Testis (tissue), 3 donors: Measurements from ENCODE around the gene PRKAR1B. TPM values are rescaled to one million over a fixed set of nuclear protein-coding genes. Genes with fewer than 3 reads are reported as not detected.
A peak's percentile ranks its signal among the peaks of the same experiment; 100 is the strongest.

Experiments used
- DNase-seq: peaks from one replicate; pipeline ENCODE4 v3.0.0-alpha.2; 2019
- H3K27ac ChIP-seq, 2 donors: fragments of 200-600 bp; sonication (generic); one replicate each; pipeline ENCODE4 v1.5.1; 2019
- H3K27me3 ChIP-seq: fragments of 200-600 bp; sonication (generic); one replicate; pipeline ENCODE4 v1.5.1; 2019
- H3K36me3 ChIP-seq: fragments of 200-600 bp; sonication (generic); one replicate; pipeline ENCODE4 v1.5.1; 2017; ENCODE audit warnings: low read depth; ENCODE audit errors: missing control alignments
- H3K4me1 ChIP-seq: fragments of 200-600 bp; sonication (generic); one replicate; pipeline ENCODE4 v1.5.1; 2019
- H3K4me3 ChIP-seq, 2 donors: fragments of 200-600 bp; sonication (generic); one replicate each; pipeline ENCODE4 v1.5.1; 2017 to 2019
- H3K9me3 ChIP-seq: fragments of 200-600 bp; sonication (generic); one replicate; pipeline ENCODE4 v1.5.1; 2017
- CTCF ChIP-seq, 3 experiments: fragments of 450-650 bp in 2 of 3; fragments of 200-600 bp in 1 of 3; sonication (generic) in 1 of 3; IDR thresholded peaks; one replicate each; pipeline ENCODE4 v1.5.1; 2016 to 2019; ENCODE audit warnings: antibody characterized with exemption in 3 of 3, mild to moderate bottlenecking in 2 of 3, moderate library complexity in 1 of 3
- POLR2A ChIP-seq: fragments of 450-650 bp; IDR thresholded peaks from one replicate; pipeline ENCODE4 v1.6.1; 2017; ENCODE audit warnings: antibody characterized with exemption, mild to moderate bottlenecking, moderate library complexity
- WGBS, 2 donors: methylation state at CpG; one replicate each; pipeline ENCODE4 v1.1.5; 2018; 5-methylcytosine and 5-hydroxymethylcytosine counted together
- intact Hi-C: fragments of 100-400 bp; cut with DNase I; formaldehyde crosslinking; loops from one replicate; pipeline ENCODE4 v1.15.1; 2023; ENCODE audit warnings: low total_unique reads
- polyA plus RNA-seq: library from polyadenylated mRNA; stranded (reverse); fragments of 350-450 nt; fragmentation: Illumina TruSeq; extraction: RNeasy Lipid Tissue Mini Kit (QIAGEN cat#74804); gene quantifications from one replicate; pipeline ENCODE4 v1.2.3, GENCODE V29; 2014; ENCODE audit warnings: low read depth, low replicate concordance; ENCODE audit not compliant: insufficient read depth
- total RNA-seq, 2 donors: library from RNA; depleted of rRNA; stranded (reverse); fragments of >200 nt; gene quantifications; one replicate each; pipeline ENCODE4 v1.2.3, GENCODE V29; 2016

PRKAR1B gene
- total and polyA plus RNA-seq, 3 donors from 2014 or later = 27.8 to 35.7 (median 31.3) TPM

GRCh38 chr7:713488-714230, 13.4 kb downstream of the PRKAR1B start:
- peak; percentile 50 for DNase-seq
- no peaks in the 10 kb centered on the region for H3K27me3 ChIP-seq
- WGBS, 2 donors = 81 to 89% methylated on average over 14 to 16 of the region's 16 CpGs
- no peaks in the 10 kb centered on the region for H3K36me3 ChIP-seq
- H3K4me1 ChIP-seq = peaks cover 8% of the 10 kb centered on the region
- H3K9me3 ChIP-seq = no peaks in the 10 kb centered on the region
- no peak for TF ChIP-seq CTCF (IDR thresholded peaks at IDR 0.05)
- H3K27ac ChIP-seq = no peak overlapping the region
- no peak overlapping the region for H3K4me3 ChIP-seq
- intact Hi-C loops = no loop called here

GRCh38 chr7:713139-713457, 14.0 kb downstream of the PRKAR1B start:
- WGBS, 2 donors = 64 to 88% methylated on average over 9 of the region's 9 CpGs
- H3K27me3 ChIP-seq = no peaks in the 10 kb centered on the region
- H3K4me3 ChIP-seq = no peak overlapping the region
- no peak for DNase-seq
- no peak overlapping the region for H3K27ac ChIP-seq
- H3K4me1 ChIP-seq = peaks cover 8% of the 10 kb centered on the region
- intact Hi-C loops = no loop called here
- TF ChIP-seq CTCF (IDR thresholded peaks at IDR 0.05) (no peak), POLR2A (no peak)
- no peaks in the 10 kb centered on the region for H3K9me3 ChIP-seq
- no peaks in the 10 kb centered on the region for H3K36me3 ChIP-seq

GRCh38 chr7:712381-713138, 14.5 kb downstream of the PRKAR1B start:
- Histone ChIP-seq H3K4me1 (peaks cover 8% of the 10 kb centered on the region), H3K9me3 (no peaks in the 10 kb centered on the region), H3K27me3 (no peaks in the 10 kb centered on the region), H3K27ac (peak overlapping the region in 1 of 2 donors; percentile 11), H3K36me3 (no peaks in the 10 kb centered on the region), H3K4me3 (peak overlapping the region; percentile 63 to 65)
- WGBS, 2 donors = 26 to 39% methylated on average over 11 to 30 of the region's 74 CpGs
- DNase-seq = no peak
- intact Hi-C loops = no loop called here
- no peak for TF ChIP-seq CTCF (IDR thresholded peaks at IDR 0.05)
- no peak for TF ChIP-seq POLR2A

GRCh38 chr7:711922-712380, 15.1 kb downstream of the PRKAR1B start:
- peak overlapping the region; percentile 63 to 65 for H3K4me3 ChIP-seq
- H3K9me3 ChIP-seq = no peaks in the 10 kb centered on the region
- peaks cover 8% of the 10 kb centered on the region for H3K4me1 ChIP-seq
- peak overlapping the region in 1 of 2 donors; percentile 11 for H3K27ac ChIP-seq
- intact Hi-C loops = no loop called here
- TF ChIP-seq CTCF (IDR thresholded peaks at IDR 0.05) = no peak
- no peak for TF ChIP-seq POLR2A
- DNase-seq = no peak
- no peaks in the 10 kb centered on the region for H3K27me3 ChIP-seq
- H3K36me3 ChIP-seq = no peaks in the 10 kb centered on the region
- WGBS, 2 donors = 1 to 3% methylated on average over 8 to 12 of the region's 44 CpGs
